Smooth muscle cell (in vitro differentiated cells): ENCODE results near the gene AMOTL1. TPM values are rescaled to one million over a fixed set of nuclear protein-coding genes. Genes with fewer than 3 reads are reported as not detected.

Experiments used
- DNase-seq: peaks from one replicate; lab custom pipeline; 2025; ENCODE audit not compliant: unreplicated experiment; lab: John Stamatoyannopoulos, UW
- H2AFZ ChIP-seq: fragments of 200-600 bp; sonication (generic); 2 replicates; pipeline ENCODE4 v1.6.0; 2016; ENCODE audit warnings: antibody characterized with exemption, low read depth, mild to moderate bottlenecking
- H3F3A ChIP-seq: fragments of 200-600 bp; sonication (generic); 2 replicates; pipeline ENCODE4 v1.6.0; 2017; ENCODE audit warnings: antibody characterized with exemption, low read depth
- H3K27ac ChIP-seq: fragments of 200-600 bp; sonication (generic); 2 replicates; pipeline ENCODE4 v1.5.1; 2016; ENCODE audit warnings: low read depth, mild to moderate bottlenecking
- H3K27me3 ChIP-seq: fragments of 200-600 bp; sonication (generic); 2 replicates; pipeline ENCODE4 v1.6.1; 2016; ENCODE audit warnings: low read depth, mild to moderate bottlenecking
- H3K36me3 ChIP-seq: fragments of 200-600 bp; sonication (generic); 2 replicates; pipeline ENCODE4 v1.5.1; 2016; ENCODE audit warnings: low read depth
- H3K4me1 ChIP-seq: fragments of 200-600 bp; sonication (generic); 2 replicates; pipeline ENCODE4 v1.5.1; 2016; ENCODE audit warnings: low read depth
- H3K4me2 ChIP-seq: fragments of 200-600 bp; sonication (generic); 2 replicates; pipeline ENCODE4 v1.6.0; 2016; ENCODE audit warnings: mild to moderate bottlenecking
- H3K4me3 ChIP-seq: fragments of 200-600 bp; sonication (generic); 2 replicates; pipeline ENCODE4 v1.5.1; 2016; ENCODE audit warnings: mild to moderate bottlenecking
- H3K79me2 ChIP-seq: fragments of 200-600 bp; sonication (generic); 2 replicates; pipeline ENCODE4 v1.6.0; 2016; ENCODE audit warnings: low read depth, mild to moderate bottlenecking
- H3K9ac ChIP-seq: fragments of 200-600 bp; sonication (generic); 2 replicates; pipeline ENCODE4 v1.6.0; 2016; ENCODE audit warnings: low read depth
- H3K9me3 ChIP-seq: fragments of 200-600 bp; sonication (generic); replicated peaks from 2 replicates; pipeline ENCODE4 v1.5.1; 2016; ENCODE audit warnings: low read depth
- H4K20me1 ChIP-seq: fragments of 200-600 bp; sonication (generic); 2 replicates; pipeline ENCODE4 v1.6.0; 2016; ENCODE audit warnings: low read depth
- CTCF ChIP-seq: fragments of 200-600 bp; sonication (generic); IDR thresholded peaks from 2 replicates; pipeline ENCODE4 v1.5.1; 2017; ENCODE audit warnings: borderline replicate concordance, mild to moderate bottlenecking, antibody characterized with exemption; ENCODE audit not compliant: insufficient read depth, poor library complexity, severe bottlenecking
- WGBS: methylation state at CpG from one replicate; pipeline ENCODE4 v1.1.7; 2016; ENCODE audit warnings: low lambda C conversion rate; 5-methylcytosine and 5-hydroxymethylcytosine counted together
- polyA plus RNA-seq: library from polyadenylated mRNA; unstranded; fragments of >200 nt; fragmentation: Nextera tagmentation; extraction: Ambion mirVana; gene quantifications from 2 replicates; pipeline ENCODE4 v1.2.1, GENCODE V29; 2016
- total RNA-seq: library from RNA; depleted of rRNA; stranded (reverse); fragments of >200 nt; gene quantifications from 2 replicates; pipeline ENCODE4 v1.2.3, GENCODE V29; 2014

AMOTL1 gene
- total and polyA plus RNA-seq, 2 experiments from 2014 or later: 23.4 to 61.0 TPM

GRCh38 chr11:94883878-94884277 is 115.7 kb downstream of the AMOTL1 start:
- H3K27me3 ChIP-seq: no peaks in the 10 kb centered on the region
- no peaks in the 10 kb centered on the region for H3K4me1 ChIP-seq
- H4K20me1 ChIP-seq: no peaks in the 10 kb centered on the region
- H3K79me2 ChIP-seq: peaks cover 6% of the 10 kb centered on the region
- no peak overlapping the region for H3K4me2 ChIP-seq
- H3K27ac ChIP-seq: no peak overlapping the region
- peaks cover 5% of the 10 kb centered on the region for H3F3A ChIP-seq
- H3K4me3 ChIP-seq: no peak overlapping the region
- H3K9me3 ChIP-seq: no peaks in the 10 kb centered on the region
- TF ChIP-seq CTCF: no peak
- H3K9ac ChIP-seq: no peak overlapping the region
- no peaks in the 10 kb centered on the region for H3K36me3 ChIP-seq
- no peak for DNase-seq
- H2AFZ ChIP-seq: no peak overlapping the region

GRCh38 chr11:94884376-94884775 is 116.2 kb downstream of the AMOTL1 start:
- Histone ChIP-seq H3F3A (peaks cover 5% of the 10 kb centered on the region), H3K4me3 (no peak overlapping the region), H3K4me1 (no peaks in the 10 kb centered on the region), H3K27ac (no peak overlapping the region), H3K9ac (no peak overlapping the region), H3K79me2 (peaks cover 7% of the 10 kb centered on the region), H3K27me3 (no peaks in the 10 kb centered on the region), H3K36me3 (no peaks in the 10 kb centered on the region), H3K4me2 (no peak overlapping the region), H3K9me3 (no peaks in the 10 kb centered on the region), H2AFZ (no peak overlapping the region), H4K20me1 (no peaks in the 10 kb centered on the region)
- DNase-seq: no peak
- WGBS: 86% methylated on average over 6 of the region's 6 CpGs
- no peak for TF ChIP-seq CTCF

- Histone ChIP-seq H3K4me1 (no peaks in the 10 kb centered on the region), H3F3A (peaks cover 5% of the 10 kb centered on the region), H3K27ac (no peak overlapping the region), H3K36me3 (no peaks in the 10 kb centered on the region), H2AFZ (no peak overlapping the region), H3K4me3 (no peak overlapping the region), H3K27me3 (no peaks in the 10 kb centered on the region), H3K79me2 (peaks cover 10% of the 10 kb centered on the region), H3K9me3 (no peaks in the 10 kb centered on the region), H3K9ac (no peak overlapping the region), H3K4me2 (no peak overlapping the region), H4K20me1 (no peaks in the 10 kb centered on the region)
- no peak for DNase-seq
- no peak for TF ChIP-seq CTCF
- WGBS: 73% methylated on average over 5 of the region's 5 CpGs
Observed at GRCh38 chr11:94885133-94885532, 117.0 kb downstream of the AMOTL1 start.

- H3K9ac ChIP-seq: no peak overlapping the region
- no peaks in the 10 kb centered on the region for H4K20me1 ChIP-seq
- H3K27me3 ChIP-seq: no peaks in the 10 kb centered on the region
- TF ChIP-seq CTCF: no peak
- no peak overlapping the region for H3K4me2 ChIP-seq
- DNase-seq: no peak
- peaks cover 15% of the 10 kb centered on the region for H3K79me2 ChIP-seq
- no peak overlapping the region for H3K27ac ChIP-seq
- peaks cover 5% of the 10 kb centered on the region for H3F3A ChIP-seq
- H3K36me3 ChIP-seq: no peaks in the 10 kb centered on the region
- no peaks in the 10 kb centered on the region for H3K4me1 ChIP-seq
- no peak overlapping the region for H2AFZ ChIP-seq
- H3K4me3 ChIP-seq: no peak overlapping the region
- no peaks in the 10 kb centered on the region for H3K9me3 ChIP-seq
Observed at GRCh38 chr11:94885581-94885980, 117.4 kb downstream of the AMOTL1 start.
